Endometrium (tissue), 2 donors: Measurements from ENCODE around the gene SEMA6B.

ENCODE experiments used
- FAIRE-seq: peaks from 2 replicates; lab custom pipeline; 2012; peaks lifted over from hg19 to GRCh38; lab: Jason Lieb, UNC
- donor health status: control.
- donor health status: control.

The SEMA6B gene

GRCh38 chr19:4507804-4508203 is 51.7 kb downstream of the SEMA6B start:
- no peak for FAIRE-seq

GRCh38 chr19:4507150-4507452 is 52.4 kb downstream of the SEMA6B start:
- no peak for FAIRE-seq

- FAIRE-seq = no peak
These were observed 52.9 kb downstream of the SEMA6B start for GRCh38 chr19:4506449-4507149.

- FAIRE-seq = no peak
These were observed 53.7 kb downstream of the SEMA6B start for GRCh38 chr19:4505570-4506448.

- no peak for FAIRE-seq
These were observed 54.5 kb downstream of the SEMA6B start for GRCh38 chr19:4504891-4505569.

- no peak for FAIRE-seq
These were observed 55.2 kb downstream of the SEMA6B start for GRCh38 chr19:4504297-4504701.

GRCh38 chr19:4503825-4504170 is 55.7 kb downstream of the SEMA6B start:
- no peak for FAIRE-seq

- no peak for FAIRE-seq
These were observed 56.2 kb downstream of the SEMA6B start for GRCh38 chr19:4503132-4503824.

GRCh38 chr19:4502282-4503131 is 57.0 kb downstream of the SEMA6B start:
- FAIRE-seq = no peak

GRCh38 chr19:4501691-4502090 is 57.8 kb downstream of the SEMA6B start:
- no peak for FAIRE-seq

- no peak for FAIRE-seq
These were observed 58.5 kb downstream of the SEMA6B start for GRCh38 chr19:4500841-4501591.

GRCh38 chr19:4499855-4500254 is 59.6 kb downstream of the SEMA6B start:
- FAIRE-seq = no peak

GRCh38 chr19:4499318-4499717 is 60.2 kb downstream of the SEMA6B start:
- no peak for FAIRE-seq

GRCh38 chr19:4498694-4499093 is 60.8 kb downstream of the SEMA6B start:
- no peak for FAIRE-seq

- no peak for FAIRE-seq
These were observed 61.6 kb downstream of the SEMA6B start for GRCh38 chr19:4497770-4498389.

- no peak for FAIRE-seq
These were observed 63.2 kb downstream of the SEMA6B start for GRCh38 chr19:4496304-4496703.

- no peak for FAIRE-seq
These were observed 64.0 kb downstream of the SEMA6B start for GRCh38 chr19:4495471-4495870.

GRCh38 chr19:4494691-4495064 is 64.8 kb downstream of the SEMA6B start:
- no peak for FAIRE-seq

- FAIRE-seq = no peak
These were observed 65.4 kb downstream of the SEMA6B start for GRCh38 chr19:4493929-4494690.
